Cerebellar nuclear complex (tissue), 1 donor: ENCODE results near the gene POLQ.
"Not testable (repeated sequence)": the region's sequence is repeated elsewhere in the genome, so short reads cannot be mapped to it uniquely, and the experiment has no call there.

Experiments
- DNase-seq, 2 experiments: peaks; one replicate each; lab custom pipeline; 2025; lab: John Stamatoyannopoulos, UW

POLQ gene

DNA sequence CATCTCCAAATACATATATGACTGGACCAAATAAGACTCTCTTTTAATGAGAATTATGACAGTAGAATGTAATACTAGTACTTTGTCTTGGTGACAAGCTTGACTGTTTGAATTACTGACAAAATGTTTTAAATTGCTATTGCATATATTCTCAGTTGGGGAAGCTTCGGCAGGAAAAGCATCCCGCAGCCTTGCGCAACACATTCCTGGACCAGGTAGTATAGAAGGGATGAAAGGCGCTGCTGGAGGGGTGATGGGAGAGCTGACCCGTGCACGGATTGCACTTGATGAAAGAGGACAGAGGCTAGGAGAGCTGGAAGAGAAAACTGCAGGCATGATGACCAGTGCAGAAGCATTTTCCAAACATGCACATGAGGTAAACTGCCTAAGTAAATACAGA lies 127.6 kb downstream of the POLQ start:
- DNase-seq = no peak

DNA sequence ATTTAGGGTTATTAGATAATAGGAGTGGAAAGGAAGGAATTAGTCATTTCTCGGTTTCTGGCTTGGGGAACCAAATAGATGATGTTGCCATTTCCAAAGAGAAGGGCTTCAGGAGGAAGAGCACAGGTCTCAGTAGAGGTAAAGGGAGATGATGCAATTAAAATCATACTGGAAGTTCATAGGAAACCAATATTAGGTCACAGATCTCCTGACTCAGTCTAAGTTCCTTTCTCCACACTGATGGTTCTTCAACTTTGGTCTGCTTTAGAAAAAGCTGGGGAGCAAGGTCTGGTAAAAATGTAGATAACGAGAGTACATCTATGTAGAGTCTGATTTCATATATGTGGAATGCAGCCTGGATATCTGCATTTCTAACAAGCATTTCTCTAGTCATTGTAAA lies 130.9 kb downstream of the POLQ start:
- DNase-seq = no peak

DNA sequence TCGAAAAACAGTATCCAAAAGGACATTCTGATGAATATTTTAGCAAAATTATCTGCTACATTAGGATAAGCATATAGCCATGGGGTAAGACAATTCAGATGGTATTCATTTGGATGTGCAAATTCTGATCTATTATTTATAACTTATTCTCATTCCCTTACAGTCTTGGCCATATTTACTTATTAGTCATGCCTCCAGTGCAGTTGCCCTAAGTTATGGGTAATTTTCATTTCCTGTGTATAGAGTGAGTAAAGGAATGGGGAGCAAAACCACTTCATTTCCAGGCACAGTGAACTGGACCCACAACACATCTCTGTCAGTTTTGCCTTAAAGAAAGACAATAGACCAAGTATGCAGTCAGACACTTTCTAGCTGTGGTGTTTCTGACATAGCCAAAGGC lies 134.3 kb downstream of the POLQ start:
- DNase-seq = no peak

DNA sequence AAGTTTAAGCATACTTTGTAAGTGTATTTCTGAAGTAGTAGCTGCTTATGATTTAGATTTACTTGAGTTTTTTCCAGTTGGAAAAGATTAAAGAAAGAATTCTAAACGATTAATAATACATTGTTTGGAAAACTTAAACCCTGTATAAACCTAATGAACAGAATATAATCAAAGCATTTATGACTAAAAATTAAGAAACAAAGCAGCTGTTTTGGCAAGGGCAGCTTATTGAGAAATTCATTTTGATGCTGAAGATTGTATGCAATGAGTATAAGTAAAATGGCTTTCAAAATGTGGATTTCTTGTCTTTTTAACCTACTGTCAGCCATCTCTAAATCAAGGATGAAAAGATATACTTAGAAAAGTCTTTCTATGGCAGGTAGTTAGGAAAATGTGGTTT lies 140.2 kb downstream of the POLQ start:
- DNase-seq = no peak

DNA sequence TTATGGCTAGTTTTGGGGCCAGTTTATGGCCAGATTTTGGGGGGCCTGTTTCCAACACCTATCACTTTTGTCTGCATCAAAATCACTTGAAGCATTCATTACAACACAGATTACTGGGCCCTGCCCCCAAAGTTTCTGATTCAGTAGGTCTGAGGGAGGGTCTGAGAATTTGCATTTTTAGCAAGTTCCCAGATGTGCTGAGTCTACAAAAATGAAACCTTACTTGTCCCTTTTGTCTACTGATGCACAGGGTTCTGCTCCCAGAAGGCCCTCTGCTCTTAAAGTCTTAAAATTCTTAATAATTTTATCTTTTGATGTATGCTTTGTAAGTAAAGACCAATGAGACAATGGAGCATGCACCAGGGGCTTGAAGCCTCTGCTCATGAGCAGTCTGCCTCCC lies 146.0 kb downstream of the POLQ start:
- DNase-seq = no peak

DNA sequence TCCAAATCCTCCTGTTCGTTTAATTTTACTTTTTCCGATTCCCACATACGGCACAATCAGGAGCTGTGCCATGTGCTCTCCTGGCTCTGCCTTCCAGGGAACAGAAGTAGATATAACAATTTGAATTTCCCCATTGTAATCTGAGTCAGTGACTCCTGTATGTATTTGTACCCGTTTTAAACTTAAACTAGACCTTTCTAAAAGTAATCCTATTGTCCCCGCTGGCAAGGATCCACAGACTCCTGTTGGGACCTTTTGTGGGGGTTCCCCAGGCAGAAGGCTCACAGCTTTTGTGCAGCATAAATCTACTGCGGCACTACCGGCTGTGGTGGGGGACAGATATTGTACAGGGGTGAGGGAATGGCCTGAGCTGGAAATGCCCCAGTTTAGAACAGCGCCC lies 147.7 kb downstream of the POLQ start:
- not testable (repeated sequence) for DNase-seq

DNA sequence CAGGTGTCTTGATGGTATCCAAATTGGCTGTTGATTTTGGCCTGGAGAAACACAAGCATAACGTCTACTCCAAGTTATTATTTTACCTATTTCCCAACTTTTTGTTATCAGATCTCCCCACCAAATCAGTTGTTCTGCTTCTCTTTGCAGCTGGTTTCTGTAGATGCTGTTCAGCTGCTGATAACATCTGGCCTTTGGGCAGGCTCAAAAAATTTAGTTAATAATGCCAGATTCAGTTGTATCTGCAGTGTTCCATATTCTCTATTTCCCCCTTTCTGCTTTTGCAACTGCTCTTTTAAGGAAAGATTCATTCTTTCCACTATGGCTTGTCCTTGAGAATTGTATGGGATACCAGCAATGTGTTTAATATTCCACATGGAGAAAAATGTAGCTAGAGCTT lies 149.8 kb downstream of the POLQ start:
- DNase-seq = not testable (repeated sequence)

DNA sequence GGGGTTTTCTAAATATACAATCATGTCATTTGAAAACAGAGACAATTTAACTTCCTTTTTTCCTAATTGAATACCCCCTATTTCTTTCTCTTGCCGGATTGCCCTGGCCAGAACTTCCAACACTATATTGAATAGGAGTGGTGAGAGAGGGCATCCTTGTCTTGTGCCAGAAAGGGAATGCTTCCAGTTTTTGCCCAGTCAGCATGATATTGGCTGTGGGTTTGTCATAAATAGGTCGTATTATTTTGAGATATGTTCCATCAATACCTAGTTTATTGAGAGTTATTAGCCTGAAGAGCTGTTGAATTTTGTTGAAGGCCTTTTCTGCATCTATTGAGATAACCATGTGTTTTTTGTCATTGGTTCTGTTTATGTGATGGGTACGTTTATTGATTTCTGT lies 157.5 kb downstream of the POLQ start:
- DNase-seq = not testable (repeated sequence)
